HG03159 (cell line): ENCODE measurements around the gene CORO1C.

Experiments used
- ATAC-seq: cut with Tn5 transposase; IDR thresholded peaks from one replicate; pipeline ENCODE4 v1.9.1; 2021; ENCODE audit warnings: mild to moderate bottlenecking, moderate library complexity; ENCODE audit not compliant: unreplicated experiment

Gene CORO1C

DNA sequence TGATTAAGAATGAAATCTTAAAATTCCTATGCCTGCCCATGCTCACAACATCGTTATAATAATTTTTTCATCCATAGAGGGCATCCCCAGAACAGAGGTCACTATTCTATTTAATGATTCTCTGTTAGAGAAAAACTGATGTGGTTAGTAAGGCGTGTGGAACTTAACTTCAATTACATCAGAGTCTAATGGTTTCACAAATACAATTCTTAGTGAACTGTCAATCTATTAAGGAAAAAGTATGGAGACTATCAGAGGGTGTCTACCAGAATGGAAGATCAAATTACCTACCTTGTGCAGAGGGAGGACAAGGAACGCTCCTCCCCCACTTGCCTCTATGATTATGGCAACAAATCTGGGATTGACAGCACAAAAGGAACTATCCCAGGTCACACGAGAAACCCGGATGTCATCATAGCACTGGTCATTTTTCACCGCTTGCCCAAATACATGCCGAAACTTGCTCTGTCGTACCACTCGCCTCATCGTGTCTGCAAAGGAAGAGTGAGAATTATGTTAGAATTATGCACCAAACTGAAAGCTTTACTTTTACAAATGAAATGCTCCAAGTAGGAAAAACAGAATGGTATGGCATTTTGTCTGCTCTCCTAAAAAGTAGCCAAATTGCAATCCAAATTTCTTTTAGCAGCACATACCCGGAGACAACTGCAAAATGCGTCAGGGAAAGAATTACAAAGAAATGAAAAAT lies 30.3 kb downstream of the CORO1C start:
- no peak for ATAC-seq

DNA sequence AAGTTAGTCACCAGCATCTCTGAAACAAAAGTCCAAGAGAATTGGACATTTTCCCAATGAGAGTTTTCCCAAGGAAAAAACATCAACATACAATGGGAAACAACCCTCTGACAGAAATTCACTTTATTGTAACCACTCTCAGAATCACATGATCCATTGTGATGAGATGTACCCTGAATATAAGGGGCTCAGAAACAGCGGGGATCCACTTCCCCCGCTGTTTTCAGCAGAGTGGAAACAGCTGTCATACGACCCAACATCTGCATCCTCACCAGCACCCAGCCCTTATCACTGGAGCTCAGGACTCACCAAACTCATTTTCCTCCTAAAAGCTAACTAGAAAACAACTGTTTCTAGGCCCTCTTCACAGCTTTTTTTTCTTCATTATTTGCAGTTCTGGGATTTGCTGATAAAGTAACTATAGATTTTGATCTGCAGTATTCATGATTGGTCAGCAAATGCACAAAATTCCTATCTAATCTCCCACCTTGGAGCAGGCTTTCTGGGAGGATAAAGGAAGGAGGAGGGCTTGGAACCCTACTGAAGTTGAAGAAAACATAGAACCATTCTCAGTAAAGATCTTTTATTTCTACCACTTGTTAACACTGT lies 31.3 kb downstream of the CORO1C start:
- ATAC-seq, result no peak

DNA sequence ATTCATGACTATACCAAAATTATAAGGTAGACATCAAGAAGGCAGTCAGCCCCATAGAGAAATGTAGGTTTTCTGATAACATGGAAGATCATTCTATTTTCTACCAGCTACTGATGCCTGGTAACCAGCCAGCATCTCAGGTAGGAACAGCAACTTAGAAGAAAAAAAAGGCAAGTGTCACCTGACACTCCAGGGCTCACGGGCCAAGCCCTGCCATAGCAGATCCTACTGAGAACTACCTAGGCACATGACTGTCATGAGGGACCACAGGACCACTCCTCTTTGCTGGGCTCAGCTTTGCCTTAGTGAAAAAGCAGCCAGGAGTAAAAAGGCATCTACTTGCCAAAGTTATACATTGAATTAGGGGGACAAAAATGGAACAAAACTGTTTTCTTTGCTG lies 33.4 kb downstream of the CORO1C start:
- ATAC-seq, result no peak

DNA sequence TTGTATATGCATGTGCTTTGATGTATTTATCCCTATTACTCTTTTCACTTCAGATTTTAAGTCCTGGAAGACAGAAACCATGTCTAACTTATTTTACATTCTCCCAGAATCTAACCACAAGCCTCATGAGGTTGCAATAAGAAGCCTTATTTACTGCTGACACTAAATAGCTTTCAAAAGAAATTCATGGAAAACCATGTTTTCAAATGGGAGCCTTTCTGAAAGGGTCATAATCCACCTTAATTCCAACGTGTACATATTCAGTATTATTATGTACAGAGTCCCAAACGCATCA lies 34.4 kb downstream of the CORO1C start:
- no peak for ATAC-seq

DNA sequence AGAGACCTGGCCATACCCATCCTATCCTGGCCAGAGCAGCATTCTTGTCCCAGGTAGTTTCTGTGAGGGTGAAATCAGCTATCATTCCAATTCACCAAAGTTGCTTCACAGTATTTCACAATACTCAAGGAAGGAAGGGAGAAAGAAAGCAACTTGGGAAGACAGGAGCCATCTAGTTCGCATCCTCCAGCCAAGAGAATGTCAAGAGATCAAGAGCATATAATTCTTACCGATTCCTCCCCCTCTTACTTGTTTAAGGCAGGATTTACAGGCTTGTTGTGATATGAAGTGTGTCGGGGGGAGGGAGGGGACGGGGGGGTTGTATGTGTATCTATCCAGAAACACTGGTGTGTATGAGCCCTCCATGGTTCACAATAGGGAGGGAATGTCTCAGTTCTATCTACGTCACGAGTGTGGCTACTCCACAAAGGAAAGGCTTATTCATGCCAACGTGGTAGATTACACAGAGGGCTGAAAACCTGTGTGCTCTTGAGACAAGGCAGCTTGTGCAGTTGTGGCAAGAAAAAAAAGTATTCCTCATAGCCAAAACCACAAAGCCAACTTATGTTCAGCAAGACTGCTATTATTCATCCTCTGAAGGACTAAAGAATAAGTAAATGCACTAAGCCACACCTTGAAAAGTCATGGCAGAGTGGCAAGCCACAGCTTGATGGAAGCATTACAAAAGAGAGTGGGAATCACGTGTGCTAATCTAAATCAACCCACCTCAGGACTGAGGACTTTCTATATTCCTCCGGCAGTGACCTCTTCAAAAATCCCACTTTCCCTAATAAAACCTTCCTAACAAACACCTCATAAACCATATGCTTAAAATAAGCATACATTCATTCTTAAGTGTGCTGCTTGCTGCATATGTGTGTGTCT lies 35.0 kb downstream of the CORO1C start:
- no peak for ATAC-seq

DNA sequence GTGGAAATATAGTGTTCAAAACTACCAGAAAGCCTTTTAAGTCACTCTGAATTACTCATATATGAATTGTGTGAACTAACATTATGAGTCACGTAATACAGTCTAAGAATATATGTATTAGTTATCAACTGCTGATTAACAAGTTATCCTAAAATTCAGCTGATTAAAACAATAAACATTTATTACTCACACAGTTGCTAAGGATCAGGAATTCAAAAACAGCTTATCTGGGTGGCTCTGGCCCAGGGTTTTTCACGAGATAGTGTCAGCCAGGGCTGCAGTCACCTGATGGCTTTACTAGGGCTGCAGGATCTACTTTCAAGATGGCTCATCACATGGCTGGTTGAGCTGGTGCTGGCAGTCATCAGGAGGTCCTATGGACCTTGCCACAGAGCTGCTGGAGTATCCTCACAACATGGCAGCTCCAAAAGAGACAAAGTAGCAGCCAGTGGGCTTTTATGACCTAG lies 36.5 kb downstream of the CORO1C start:
- ATAC-seq, result no peak

DNA sequence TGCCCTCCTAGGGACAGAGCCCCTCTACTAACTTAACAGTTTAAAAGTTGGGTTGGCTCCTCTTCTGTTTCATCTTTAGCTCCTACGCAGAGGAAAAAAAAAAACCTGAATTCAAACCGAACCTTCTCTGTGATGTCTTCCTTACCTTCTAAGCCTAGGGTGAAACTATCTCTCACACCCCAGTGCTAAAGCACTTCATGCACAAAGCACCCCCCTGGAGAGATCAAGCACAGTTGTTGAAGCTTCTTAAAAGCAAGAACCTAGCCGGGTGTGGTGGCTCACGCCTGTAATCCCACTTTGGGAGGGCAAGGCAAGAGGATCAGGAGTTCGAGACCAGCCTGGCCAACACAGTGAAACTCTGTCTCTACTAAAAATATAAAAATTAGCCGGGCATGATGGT lies 37.6 kb downstream of the CORO1C start:
- ATAC-seq, result no peak

DNA sequence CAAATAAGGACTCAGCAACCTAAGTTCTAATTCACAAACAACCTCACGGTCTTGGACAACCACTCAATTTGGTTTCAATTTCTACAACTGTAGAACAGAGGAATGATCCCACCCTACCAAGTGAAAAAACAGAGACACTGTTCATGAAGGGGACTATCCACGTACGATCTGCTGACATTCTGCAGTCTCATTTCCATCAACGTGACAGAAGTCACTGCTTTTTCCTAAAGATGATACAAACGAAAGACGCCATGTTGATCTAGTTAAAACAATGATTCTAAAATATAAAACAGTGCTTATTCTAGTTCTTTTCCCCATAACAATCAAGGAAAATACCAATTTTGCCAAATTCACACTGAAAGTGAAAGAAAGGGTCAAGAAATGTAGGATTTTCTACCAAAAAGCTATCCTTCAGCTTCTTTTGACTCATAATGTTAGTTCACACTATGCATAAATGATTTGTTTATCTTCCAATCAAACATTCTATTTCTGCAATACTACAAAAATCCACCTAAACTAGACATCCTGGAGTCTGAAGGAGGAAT lies 38.1 kb downstream of the CORO1C start:
- ATAC-seq, result no peak

DNA sequence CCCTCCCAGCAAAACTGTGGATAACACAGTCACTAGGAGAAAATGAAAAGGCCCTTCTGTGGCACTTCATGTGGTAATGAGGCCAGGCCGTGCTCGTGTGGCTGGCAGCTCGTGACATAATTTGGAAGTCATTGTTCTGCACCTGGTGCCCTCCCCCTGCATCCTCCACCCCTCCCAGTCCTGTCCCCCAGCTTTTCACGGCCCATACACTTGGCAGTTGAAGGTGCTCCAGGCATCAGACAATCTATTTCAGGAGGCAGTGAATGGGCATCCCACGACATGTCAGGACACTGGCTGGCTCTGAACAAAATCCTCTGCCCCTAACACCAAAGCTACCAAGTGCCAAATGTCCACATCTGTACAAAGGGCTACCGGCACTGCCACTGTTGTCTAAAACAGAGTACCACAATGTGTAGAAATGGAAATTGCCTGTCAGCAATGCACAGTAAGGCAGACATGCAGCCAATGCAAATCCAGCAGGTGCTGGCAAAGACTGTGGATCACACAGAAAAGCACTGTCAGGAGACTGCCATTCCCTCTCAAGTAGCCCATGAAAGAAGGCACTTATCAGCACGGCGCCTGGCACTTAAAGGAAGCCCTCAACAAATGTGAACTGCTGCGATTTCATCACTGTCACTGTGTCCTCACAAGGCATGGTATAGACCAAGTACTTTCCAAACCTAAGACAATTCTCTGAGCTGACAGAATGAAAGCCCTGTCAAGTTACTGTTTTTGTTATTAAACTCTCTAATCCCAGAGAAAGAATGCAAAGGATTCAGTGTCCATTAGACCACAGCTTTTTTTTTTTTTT lies 39.1 kb downstream of the CORO1C start:
- peak; percentile 6 for ATAC-seq

DNA sequence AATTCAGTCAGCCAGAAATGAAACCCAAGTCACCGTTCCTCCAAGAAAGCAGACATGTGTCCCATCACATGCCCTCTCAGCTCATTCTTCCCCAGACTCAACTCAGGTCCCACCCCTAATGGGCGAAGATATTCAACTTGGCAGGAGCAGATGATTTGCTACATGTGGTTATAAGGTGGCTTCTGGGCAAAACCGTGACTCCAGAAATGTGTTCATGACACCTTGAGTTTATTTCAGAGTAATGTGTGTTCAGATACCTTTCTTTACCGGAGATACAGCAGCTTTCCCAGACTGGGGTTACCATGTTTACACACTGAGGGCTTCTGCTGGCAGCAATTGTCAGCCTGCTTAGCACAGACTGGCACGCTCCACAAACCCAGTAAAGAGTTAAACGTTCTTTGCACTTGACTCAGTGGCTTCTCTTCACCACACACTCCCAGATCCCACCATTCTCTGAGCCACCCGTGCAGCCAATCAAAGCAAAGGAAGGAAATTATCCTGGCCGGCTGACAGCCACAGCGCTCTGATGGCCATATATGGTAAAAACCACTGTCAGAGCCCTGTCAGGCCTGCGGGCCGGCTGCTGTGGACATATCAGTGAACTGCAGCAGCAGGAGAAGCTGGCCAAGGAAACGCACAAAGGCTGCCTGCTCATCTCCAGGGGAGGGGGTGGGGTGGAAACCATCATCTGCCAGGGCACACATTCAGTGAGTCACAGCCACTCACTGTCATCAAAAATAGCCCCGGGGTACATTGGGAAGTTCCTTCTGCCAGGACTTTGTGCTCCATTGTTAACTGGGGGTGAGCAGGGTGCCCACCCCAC lies 39.9 kb downstream of the CORO1C start:
- ATAC-seq, result peak; percentile 66

DNA sequence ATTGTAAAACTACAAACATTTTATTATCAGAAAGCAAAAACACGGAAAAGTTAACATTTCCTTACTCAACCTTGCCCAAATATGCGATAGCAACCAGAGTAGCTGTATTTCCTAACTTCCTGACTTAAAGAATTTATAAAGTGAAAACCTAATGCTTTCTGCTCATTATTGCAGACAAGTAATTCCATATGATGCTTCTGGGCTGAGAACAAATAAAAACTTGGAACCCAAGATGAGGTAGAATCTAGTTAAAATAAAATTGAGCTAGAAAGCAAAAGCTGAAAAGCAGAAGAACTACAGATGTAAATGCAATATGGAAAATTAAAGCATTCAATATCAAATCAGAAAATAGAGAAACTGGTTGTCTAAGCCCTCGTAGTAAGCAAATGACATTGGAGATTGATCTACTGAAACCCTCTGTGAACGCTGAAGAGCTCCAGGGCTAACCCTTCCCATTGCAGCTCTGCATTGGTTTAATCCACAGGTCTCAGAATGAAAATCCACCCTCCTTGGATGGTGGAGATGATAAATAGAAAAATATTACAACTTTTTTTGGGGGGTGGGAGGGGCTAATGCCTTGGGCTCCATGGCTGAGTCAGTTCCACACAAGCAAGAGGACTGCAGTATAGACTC lies 40.7 kb downstream of the CORO1C start:
- ATAC-seq, result no peak

DNA sequence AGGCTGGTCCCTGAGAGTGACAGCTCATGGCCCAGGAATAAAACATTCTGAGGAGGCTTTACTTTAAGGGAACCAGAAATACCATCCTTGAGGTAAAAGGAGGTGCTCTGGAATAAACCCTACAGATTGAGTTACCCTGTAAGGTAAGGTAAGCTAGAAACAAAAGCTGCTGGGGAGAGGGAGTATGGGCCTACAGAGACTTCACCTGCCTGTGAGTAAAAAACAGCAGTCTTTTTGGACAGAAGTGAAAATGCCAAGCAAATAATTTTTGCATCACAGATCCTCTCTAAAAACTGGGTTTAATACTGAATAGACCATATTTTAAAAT lies 41.2 kb downstream of the CORO1C start:
- ATAC-seq, result no peak

DNA sequence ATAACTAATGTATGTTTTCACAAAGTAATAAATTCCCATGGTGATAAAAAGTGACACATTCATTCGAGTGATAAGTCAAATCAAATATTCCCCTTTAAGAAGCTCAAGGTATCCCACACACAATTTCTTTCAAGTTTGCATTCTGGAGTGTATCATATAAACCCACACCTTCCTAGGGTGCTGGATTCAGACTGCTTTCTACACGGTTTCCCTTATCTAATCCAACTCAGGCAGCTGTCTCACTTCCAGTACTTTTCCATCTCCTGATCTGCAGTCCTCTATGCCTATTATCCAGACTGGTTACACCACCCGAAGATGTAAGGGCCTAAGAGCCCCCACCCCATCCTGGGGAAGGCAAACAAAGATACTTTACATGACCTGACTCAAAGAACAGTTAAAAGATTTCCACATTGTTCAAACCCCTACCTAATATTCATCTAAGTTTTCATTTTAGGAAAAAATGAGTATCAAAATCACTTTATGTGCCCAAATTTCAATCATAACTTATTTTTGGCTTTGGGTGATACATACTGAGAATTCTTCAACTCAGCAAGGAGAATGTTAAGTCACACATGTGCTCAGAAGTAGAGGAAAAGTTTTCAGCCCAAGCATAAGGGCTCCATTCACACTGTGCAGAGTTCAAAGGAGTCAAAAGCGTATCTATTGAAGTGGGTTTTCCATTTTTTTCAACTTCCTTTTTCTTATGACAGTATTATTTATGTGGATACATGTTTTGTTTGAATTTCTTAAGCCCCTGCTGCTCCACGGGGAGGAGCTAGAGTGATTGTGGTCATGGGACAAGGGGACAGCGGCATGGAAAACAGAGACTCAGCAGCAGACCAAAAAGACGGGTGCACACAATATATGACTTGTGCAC lies 41.8 kb downstream of the CORO1C start:
- ATAC-seq, result no peak

DNA sequence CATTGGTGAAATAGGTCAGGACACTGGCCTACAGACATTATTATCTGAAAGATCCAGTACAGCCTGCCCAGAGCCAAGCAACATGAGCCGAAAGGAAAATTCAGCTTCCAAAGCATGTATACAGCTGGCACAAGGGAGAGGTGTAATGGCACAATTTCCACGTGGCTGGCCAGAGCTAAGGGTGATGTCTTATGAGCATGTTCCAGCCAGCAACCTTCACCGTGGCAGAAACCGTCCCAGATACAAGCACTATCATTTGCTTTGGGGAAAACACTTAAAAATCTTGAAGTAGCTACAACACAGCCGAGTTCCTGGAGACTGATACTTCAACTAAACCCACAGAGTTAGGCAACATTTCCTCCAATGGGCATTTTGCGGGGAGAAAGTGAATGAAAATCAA lies 44.5 kb downstream of the CORO1C start:
- ATAC-seq, result no peak

DNA sequence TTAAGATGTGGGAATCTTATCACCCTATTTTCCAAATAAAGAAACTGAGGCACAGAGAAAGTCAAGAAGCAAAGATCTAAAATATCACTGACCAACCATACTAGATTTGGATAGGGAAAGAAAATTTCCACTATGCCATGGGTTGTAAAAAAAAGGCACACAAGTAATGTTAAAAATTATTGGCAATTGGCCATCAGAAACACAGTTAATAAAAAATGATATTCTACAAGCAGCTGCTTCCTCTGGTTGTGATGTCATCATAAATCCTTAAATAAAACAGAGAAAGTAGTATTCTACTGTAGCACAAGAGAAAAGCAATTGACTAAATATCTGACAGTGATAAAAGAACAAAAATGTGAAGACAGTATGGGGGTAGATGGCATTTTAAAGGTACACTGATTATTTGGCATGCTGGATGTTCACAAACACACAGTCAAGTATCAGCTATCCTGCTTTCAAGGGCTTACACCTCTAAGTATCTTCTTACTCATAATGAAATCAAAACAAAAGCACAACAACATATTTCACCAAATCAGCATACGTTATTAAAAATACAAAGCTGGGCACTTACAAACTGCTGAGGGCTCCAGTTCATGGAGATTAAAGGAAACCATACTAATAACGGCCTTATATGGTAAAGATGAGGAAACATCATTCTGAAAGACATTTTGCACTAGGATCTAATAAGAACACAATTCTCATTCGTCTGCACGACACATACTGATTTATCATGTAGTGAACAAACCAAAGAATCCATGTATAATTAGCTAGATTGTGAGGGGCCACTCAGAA lies 45.7 kb downstream of the CORO1C start:
- no peak for ATAC-seq

DNA sequence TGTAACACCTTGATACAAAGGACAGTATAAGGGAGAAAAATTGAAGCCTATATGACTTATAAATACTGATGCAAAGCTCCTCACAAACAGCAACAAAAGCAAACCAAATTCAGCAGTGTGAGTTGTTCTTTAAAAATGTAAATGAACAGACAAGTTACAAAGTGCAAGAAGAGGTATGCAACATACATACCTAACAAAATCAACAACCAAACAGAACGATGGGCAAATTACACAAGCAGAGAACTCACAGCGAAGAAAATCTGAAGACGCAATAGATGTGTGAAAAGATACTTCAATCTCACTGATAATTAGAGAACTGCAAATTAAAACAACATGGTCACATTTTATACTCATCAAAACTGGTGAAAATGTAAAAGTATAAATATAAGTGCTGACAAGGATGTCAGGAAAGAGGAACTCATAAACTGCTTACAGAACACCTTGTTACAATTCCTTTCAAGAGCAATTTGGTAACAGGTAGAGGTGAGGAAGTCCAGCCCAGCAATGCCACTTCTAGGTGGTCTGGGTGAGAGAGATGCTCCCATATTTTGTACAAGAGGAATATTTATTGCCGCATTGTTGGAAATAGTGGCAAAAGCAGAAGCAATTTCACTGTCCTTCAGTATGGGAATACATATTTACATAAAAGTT lies 47.3 kb downstream of the CORO1C start:
- no peak for ATAC-seq

DNA sequence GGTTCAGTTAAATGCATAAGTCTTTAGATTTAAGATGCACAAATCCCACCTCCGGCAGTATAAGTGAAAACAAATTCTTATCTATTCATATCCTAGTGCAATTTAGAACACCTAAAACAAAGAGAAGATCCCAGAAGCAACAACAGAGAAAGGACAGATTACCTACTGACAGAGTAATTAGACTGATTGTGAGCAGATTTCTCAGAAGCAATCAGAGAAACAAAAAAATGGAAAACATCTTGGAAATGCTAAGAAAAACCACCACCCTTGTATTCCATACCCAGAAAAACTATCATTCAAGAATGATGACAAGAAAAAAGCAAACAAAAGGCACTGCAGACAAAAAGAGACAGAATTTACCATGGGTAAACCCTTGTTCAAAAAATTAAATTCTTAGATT lies 50.0 kb downstream of the CORO1C start:
- no peak for ATAC-seq
